HG02588 (cell line): ENCODE measurements around the gene NBAS.
"Not testable (repeated sequence)": the region's sequence is repeated elsewhere in the genome, so short reads cannot be mapped to it uniquely, and the experiment has no call there.

Experiments used
- ATAC-seq: cut with Tn5 transposase; IDR thresholded peaks from one replicate; pipeline ENCODE4 v1.9.1; 2021; ENCODE audit warnings: mild to moderate bottlenecking, moderate library complexity; ENCODE audit not compliant: unreplicated experiment

Gene NBAS

DNA sequence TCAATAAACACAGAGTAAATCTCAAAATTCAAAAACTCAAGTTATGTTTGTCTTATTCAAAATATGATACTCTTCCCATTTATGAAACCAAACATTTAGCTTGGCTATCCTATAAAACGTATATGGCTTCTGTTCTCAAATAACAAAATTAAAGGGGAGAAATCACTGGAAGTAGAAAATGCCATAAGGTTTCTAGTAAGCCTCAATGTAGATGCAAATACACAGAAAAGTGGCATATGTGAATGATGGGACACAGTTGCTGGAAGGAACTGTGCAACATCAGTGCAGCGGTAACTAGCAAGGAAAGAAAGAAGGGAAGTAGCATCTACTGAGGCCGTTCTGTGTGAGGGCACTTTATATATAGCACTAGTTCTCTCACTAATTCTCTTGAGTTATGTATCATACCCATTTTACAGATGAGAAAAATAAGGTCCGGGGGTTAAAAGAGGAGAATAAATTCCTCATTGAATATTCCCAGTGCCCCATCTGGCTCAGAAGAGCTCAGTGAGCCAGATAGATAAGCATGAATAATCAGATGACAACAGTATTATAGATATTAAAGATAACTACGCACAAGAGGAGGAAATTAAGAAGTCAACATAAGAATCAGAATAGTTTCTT, 27.2 kb downstream of the NBAS start:
- ATAC-seq, result no peak

DNA sequence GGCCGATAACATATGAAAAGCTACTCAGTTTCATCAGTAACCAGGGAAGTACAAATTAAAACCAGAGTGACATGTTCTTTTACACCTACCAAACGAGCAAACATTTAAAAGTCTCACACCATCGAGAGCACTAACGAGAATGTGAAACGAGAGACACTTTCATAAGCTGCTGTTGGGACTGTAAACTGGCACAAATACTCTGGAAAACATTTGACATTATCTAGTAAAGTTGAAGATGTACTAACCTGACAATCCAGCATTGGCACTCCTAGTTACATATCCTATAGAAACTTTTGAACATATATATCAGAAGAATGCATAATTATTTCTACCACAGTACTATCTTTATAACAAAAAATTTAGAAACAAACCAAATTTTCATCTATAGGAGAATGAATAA, 28.1 kb downstream of the NBAS start:
- ATAC-seq, result no peak

DNA sequence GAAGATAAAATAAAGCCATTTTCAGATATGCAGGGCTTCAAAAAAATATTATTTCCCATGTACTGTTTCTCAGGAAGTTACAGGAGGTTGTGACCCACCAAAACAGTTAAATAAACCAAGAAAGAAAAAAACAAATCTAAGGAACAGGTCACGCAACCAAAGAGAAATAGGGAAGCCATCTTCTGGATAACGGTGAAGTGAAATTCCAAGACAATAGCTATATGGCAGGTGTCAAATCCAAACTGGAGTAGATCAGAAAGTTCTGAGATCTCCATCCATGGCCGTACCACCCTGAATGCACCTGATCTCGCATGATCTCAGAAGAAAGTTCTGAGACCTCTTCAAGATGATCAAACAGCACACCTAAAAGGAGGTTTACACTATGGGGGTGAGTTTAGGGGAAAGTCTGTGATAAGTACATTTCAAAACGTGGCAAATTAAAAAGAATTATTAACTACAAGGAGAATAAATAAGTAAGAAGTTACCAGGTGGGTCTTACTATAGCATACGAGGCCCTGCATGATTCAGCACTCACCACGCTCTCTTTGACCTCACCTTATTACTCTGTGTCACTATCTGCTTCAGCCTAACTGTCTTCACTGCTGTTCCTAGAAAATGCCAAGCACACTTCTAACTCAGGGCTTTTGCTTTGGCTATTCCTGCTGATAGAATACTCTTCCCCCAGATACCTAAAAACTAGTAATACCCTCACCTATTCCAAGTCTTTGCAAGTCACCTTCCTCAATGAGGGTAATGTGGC, 29.9 kb downstream of the NBAS start:
- no peak for ATAC-seq

DNA sequence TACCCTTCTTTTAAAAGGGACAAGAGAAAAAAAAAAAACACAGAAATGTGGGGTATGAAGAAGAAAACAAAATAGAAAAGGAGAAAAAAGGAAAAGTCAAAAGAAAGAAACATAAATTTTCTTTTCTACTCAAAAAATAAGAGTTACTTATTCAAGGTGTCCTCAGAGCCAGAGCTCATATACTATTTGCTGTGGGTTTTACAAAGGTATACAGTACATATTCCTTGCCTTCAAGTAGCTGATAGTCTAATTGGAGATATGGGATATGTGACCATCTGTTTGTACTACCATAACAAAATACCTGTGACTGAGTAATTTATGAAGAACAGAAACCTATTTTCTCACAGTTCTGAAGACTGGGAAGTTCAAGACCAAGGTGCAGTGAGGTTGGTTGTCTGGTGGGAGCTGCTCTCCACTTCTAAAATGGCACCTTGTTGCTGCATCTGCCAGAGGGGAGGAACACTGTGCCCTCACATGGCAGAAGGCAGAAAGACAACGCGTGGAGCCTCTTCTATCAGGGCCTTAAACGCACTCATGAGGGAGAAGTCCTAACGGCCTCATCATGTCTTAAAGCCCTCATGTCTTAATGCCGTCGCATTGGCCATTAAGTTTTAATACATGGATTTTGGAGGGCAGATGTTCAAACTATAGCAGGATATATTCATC, 33.9 kb downstream of the NBAS start:
- ATAC-seq, result no peak

DNA sequence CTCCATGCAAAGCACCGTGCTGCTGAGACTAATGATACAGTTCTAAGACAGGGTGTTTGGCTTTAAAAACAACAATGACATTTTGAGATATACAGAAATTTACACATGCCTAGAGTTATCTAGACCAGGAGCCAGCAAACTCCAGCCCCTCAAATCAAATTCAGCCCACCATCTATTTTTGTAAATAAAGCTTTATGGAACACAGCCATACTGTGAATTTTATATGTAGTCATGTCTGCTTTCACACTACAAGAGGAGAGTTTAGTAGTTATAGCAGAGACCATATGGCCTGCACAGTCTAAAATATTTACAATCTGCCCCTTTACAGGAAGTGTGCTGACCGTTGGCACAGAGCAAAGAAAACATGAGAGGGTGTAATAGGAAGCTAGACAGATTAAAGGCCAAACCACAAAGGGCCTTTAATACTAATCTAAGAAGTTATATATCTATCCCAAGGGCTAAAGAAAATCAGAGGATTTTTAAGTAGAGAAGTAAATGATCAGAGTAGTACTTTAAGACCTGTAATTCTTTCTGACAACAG, 39.4 kb downstream of the NBAS start:
- ATAC-seq, result no peak

DNA sequence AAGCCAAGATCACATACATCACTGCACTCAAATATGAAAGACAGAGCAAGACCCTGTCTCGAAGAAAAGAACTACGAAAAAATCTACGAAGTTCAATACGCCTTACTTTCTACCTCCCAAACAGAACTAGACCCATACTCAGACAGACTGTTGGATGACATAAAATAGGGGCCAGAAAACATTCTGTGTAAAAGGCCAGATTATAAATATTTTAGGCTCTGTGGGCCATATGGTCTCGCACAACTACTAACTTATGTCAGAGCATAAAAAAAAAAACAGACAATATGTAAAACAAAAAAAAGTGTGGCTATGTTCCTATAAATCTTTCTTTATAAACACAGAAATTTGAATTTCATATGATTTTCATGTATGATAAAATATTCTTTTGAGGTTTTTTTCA, 40.8 kb downstream of the NBAS start:
- no peak for ATAC-seq

DNA sequence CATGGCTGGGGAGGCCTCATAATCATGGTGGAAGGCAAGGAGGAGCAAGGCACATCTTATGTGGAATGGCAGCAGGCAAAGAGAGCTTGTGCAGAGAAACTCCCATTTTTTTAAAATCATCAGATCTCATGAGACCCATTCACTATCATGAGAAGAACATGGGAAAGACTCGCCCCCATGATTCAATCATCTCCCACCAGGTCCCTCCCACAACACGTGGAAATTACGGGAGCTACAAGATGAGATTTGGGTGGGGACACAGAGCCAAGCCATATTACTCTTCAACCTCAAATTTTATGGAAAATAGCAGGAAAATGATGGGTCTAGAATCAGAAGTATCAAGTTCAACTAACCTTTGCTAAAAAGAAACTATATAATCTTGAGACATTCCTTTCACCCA, 42.4 kb downstream of the NBAS start:
- not testable (repeated sequence) for ATAC-seq

DNA sequence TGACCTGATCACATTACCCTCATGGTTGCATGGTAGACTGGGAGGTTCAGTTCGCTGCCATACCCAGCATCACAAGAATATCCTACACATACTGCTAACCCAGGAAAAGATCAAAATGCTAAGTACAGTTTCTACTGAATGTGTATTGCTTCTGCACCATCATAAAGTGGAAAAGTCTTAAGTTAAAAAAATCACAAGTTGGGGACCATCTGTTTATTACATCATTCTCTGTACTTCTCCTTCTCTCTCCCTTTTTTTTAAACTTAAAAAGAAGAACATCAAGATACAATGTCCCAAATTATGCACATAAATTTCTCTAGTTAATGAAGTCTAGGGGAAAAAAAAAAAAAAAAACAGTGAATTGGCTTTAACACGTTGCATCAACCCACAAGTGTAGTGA, 43.3 kb downstream of the NBAS start:
- no peak for ATAC-seq

DNA sequence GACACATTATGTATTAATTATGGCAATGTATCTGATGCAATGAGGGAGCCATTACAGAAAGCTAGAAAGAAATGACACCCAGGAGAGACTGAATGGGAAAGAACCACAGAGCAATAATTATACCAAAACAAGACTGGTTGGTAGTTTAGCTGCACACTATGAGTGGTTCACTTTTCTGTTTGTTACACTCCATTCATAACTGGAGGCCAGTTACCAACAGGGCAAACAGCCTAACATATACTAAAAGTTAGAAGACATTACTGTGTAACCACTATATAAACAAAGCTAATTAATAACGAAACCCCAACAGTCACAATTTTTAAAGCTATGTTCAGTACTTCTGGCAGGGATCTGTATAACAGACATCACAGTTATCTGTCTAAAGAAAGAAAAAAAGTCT, 49.4 kb downstream of the NBAS start:
- no peak for ATAC-seq

DNA sequence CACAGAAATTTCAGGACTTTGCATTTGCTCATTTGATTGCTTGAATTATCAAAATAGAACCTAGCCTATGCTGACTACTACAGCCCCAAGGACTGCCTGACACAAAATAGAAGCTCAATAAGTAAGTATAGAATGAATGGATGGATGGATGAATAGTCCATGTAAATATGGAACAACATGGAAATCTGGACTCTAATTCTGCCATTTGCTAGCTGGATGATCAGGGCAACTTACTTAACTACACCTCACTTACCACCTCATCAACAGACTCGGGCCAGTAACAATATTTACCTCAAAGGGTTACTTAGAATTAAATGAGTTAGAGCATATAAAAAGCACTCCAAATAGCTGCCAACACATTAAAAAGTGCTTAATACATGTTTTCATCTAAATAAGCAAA, 50.6 kb downstream of the NBAS start:
- ATAC-seq, result no peak

DNA sequence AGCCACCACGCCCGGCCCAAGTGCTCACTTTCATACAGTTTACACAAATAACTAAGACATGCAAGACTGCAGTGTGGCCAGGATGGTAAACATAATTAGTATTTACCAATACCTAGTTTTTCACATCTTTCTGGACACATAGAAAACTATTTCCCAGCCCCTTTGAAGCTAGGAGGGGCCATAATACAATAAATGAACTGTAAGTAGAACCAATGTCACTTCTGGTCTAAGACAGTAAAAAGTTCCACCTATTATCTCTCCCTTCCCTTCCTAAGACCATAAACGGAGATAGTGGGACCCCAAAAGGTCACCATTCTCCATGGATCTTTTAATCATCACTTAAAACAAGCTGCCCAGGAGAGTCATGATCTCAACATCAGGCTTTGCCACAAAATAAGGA, 51.0 kb downstream of the NBAS start:
- ATAC-seq, result no peak

DNA sequence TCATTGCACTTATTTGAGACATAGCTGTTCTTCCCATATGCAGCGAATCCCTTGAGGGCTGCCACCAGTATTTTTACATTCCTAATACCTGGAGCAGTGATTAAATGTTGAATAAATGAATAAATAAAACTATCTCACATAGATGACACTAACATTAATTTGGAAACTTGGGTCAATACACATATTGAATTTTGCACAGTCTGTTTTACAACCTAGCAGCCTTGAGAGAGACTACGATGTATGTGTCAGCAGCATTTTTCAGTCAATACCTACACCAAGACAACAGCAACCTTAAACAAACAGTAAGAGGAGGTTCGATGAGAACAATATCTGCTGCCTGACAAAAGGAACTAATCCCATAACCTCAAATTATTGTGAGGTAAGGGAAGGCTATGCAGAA, 53.4 kb downstream of the NBAS start:
- ATAC-seq, result no peak

DNA sequence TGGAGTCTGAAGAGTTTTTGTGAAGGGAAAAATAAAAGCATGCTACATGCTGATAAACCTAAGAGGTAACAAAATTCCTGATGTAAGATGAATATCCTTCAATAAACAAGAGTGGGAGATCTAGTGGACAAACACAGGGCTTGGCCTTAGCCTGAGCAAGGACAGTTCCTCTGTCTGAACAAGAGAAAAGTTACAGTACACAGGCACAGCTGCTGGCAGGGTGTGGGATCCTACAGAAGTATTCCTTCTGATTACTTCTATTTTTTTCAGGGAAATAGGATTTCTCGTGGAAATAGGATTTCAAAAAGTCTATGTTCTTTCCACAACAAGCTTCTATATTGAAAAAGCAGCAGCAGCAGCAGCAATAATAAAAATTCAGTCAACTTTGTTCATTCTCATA, 54.1 kb downstream of the NBAS start:
- ATAC-seq, result no peak

DNA sequence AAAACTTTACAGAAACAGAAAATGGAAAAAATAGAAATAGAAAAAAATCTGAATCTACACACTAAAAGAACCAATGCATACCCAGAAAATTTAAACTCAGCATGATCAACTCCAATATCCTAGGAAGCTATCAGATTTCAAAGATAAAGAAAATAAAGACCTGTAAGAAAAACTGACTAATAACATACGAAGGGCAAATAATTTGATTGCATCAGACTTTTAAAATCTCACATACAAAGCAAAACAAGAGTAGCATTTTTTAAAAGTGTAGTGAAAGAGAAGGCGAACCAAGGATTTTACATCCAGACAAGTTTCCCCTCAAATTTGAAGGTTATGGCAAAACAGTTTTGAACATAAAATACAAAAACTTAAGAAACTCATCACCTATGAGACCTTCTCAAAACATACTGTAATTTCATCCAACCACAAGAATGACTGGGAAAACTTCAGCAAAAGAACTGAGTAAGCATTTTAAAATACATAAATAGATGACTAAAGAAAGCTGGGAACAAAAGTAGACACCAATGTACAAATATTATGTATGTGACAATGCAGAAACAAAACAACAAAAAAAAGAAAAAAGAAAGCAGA, 54.8 kb downstream of the NBAS start:
- no peak for ATAC-seq

DNA sequence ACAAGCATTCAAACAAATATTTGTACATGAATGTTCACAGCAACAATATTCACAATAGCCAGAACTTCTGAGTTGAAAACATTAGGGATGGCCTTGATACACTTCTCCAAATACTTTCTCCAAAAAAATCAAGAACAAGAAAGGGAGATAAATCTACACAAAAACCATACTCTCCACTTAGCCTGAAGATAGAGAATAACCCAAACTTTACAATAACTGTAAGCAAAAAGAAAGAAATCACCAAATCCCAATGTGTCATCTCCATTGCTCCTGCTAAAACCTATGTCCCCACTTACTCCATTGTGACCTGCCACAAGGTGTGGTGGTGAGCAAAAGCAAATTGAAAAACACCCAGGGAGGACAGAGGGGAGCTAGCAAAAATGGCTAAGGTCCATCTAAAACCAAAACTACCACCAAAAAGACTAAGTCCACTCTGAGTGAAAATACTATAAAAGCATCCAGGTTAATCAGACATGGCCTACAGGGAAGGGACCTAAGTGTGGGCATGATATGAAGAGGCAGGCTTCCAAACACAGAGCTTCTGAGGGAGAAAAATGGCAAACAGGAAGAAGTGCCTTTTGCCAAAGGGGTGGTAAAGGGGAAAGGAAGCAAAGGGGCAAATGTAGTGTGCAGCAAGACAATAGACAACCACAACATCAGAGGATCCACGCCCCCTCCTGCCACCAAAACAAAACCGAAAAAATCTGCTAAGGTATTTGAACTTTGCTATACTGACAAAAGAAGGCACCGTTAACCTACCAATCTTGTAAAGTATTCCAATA, 56.1 kb downstream of the NBAS start:
- no peak for ATAC-seq

DNA sequence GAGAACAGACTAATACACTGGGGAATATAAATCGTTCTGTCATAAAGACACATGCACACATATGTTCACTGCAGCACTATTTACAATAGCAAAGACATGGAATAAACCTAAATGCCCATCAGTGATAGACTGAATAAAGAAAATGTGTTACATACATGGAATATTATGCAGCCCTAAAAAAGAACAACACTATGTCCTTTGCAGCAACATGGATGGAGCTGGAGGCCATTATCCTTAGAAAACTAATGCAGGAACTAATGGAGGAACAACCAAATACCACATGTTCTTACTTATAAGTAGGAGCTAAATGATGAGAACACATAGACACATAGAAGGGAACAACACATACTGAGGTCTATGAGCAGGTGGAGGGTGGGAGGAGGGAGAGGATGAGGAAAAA, 61.9 kb downstream of the NBAS start:
- not testable (repeated sequence) for ATAC-seq

DNA sequence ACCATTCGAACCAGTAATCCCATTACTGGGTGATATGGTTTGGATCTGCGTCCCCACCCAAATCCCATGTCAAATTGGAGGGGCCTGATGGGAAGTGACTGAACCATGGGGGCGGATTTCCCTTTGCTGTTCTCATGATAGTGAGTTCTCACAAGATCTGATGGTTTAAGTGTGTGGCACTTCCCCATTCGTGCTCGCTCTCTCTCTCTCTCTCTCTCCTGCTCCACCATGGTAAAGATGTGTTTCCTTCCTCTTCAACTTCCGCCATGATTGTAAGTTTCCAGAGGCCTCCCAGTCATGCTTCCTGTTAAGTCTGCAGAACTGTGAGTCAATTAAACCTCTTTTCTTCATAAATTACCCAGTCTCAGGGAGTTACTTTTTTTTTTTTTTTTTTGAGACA, 62.6 kb downstream of the NBAS start:
- no peak for ATAC-seq

DNA sequence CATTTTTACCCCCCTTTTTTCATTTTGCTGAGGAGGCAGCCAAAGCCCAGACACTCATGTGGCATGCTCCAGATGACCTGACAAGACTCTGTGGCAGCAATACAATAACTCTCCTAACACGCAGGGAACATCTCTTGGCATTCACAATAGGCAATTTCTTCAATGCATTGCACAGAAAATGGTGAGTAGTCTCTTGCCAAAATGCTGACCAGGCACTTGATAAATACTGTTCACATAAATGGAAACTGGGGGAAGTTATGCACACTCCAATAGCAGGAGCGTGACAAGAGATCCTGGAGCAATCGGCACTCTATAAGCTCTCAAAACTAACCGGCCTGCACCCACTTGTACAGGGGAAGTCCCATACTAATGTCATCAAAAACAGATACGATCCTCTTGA, 66.3 kb downstream of the NBAS start:
- no peak for ATAC-seq

DNA sequence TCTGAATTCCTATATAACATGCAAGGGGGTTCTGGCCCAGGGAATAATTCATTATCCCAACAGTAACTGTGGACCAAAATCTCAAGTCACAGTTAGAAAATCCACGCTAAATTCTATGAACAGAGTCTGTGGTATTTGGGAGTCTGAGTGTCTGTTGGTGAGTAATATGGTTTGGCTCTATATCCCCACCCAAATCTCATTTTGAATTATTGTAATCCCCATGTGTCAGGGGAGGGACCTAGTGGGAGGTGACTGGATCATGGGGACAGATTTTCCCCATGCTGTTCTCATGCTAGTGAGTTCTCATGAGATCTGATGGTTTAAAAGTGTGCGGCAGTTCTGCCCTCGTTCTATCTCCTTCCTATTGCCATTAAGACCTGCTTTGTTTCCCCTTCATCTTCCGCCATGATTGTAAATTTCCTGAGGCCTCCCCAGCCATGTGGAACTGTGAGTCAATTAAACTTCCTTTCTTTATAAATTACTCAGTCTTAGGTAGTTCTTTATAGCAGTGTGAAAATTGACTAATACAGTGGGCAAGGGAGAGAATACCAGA, 68.3 kb downstream of the NBAS start:
- ATAC-seq, result no peak

DNA sequence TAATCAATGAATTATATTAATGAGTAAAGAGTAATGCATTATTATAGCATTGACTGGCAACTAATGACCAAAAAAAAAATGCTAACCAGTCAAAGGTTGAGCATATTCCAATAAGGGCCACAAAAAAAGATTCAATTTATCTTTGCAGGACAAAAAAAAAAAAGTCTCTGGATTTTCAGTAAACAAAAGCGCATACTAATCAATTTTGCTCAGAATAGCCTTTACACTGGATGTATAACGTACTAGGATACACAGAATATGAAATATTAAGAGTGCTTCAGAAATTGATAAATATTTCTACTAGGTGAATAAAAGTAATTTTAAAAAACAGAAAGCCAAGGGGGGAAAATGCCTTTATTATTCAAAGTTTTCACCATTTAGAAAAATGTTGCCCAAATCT, 74.4 kb downstream of the NBAS start:
- ATAC-seq, result no peak

DNA sequence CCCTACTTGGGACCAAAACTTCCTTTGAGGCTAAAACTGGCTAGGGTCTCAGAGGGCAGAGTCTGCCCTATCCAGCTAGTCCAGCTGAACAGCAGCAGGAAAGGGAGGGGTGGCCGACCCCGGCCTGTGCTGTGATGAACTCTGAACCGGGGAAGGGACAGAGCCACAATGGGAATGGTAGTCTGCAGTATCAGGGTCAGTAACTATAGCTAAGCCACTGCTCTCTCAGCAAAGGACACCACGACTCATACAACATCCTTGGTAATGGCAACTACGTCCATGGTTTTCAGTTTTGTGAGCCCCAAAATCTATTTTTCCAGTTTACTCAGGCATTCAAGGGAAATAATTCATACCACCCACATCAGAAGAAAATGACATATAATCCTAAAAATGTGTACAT, 75.2 kb downstream of the NBAS start:
- ATAC-seq, result no peak
